Measurements from ENCODE around the gene PYGL.

Gene PYGL

GRCh38 chr14:50978888-50979287, 34.6 kb upstream of the PYGL start:
- ChIA-PET POLR2A (no interaction called here), CTCF (no interaction called here)
- no peak for TF ChIP-seq CTCF (IDR thresholded peaks at IDR 0.05; ENCODE audit: insufficient read depth, low read length, missing control alignments)

DNA sequence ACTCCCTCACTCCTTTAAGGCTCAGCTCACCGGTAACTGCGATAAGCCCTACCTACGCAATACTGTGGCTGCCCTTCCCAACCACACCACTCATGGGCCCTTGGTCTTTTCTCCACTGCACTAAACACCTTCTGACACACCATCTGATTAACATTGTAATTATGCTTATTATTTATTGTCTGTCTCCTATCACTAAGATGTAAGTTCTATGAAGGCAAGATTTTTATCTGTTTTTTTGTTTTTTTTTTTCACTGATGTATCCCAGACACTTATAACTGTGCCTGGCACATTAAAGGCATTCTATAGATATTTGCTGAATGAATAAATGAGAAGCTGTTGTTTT, 34.2 kb upstream of the PYGL start:
- H3K4me3 ChIP-seq (ENCODE audit: low read depth, low read length): no peak overlapping the region
- TF ChIP-seq CTCF (IDR thresholded peaks at IDR 0.05; ENCODE audit: insufficient read depth, low read length, missing control alignments): no peak
- ChIA-PET POLR2A (no interaction called here), CTCF (no interaction called here)
- DNase-seq (ENCODE audit: low read depth, low spot score): no peak

More at GRCh38 chr14:50978888-50979287, 34.6 kb upstream of the PYGL start:
- H3K4me3 ChIP-seq (ENCODE audit: low read depth, low read length): no peak overlapping the region
- no peak for DNase-seq (ENCODE audit: low read depth, low spot score)

- no peak overlapping the region for H3K4me3 ChIP-seq (ENCODE audit: low read depth, low read length)
- ChIA-PET POLR2A (no interaction called here), CTCF (no interaction called here)
These were observed 33.7 kb upstream of the PYGL start for GRCh38 chr14:50977863-50978528.

DNA sequence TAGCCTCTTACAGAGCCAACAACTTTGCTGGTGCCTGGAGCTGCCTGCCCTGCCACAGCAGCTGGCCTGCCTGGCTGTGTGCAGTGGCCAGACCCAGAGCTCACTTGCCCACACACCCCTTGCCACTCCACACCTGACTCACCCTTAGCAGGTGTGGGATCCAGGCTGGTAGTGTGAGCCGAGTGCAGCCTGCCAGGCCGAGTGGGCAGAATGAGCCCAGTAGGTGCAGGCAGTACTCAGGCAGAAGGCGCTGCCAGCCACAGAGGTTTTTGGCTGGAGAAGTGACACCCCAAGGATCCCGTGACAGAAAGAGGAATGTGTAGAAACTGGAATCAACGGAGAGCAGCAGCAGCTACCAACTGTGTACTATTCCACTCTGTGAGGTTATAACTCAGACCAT, 29.8 kb upstream of the PYGL start:
- no peak overlapping the region for H3K4me3 ChIP-seq (ENCODE audit: low read depth, low read length)
- CTCF ChIA-PET: no interaction called here
- no peak for TF ChIP-seq CTCF (IDR thresholded peaks at IDR 0.05; ENCODE audit: insufficient read depth, low read length, missing control alignments)
- POLR2A ChIA-PET: interaction anchor here (0.6 kb wide), 1 partner anchor 237 kb away, joined by 5 read pairs; no protein-coding TSS in a partner anchor
- DNase-seq (ENCODE audit: low read depth, low spot score): no peak

More at GRCh38 chr14:50977863-50978528, 33.7 kb upstream of the PYGL start:
- no peak for DNase-seq (ENCODE audit: low read depth, low spot score)
- TF ChIP-seq CTCF (IDR thresholded peaks at IDR 0.05; ENCODE audit: insufficient read depth, low read length, missing control alignments): no peak

GRCh38 chr14:50972734-50973133, 28.5 kb upstream of the PYGL start:
- no peak for DNase-seq (ENCODE audit: low read depth, low spot score)
- no peak for TF ChIP-seq CTCF (IDR thresholded peaks at IDR 0.05; ENCODE audit: insufficient read depth, low read length, missing control alignments)
- CTCF ChIA-PET: no interaction called here
- POLR2A ChIA-PET: no interaction called here
- no peak overlapping the region for H3K4me3 ChIP-seq (ENCODE audit: low read depth, low read length)

- ChIA-PET POLR2A (no interaction called here), CTCF (interaction anchor here (1.4 kb wide), 1 partner anchor 16 kb away, joined by 3 read pairs; no protein-coding TSS in a partner anchor)
- H3K4me3 ChIP-seq (ENCODE audit: low read depth, low read length): no peak overlapping the region
- TF ChIP-seq CTCF (IDR thresholded peaks at IDR 0.05; ENCODE audit: insufficient read depth, low read length, missing control alignments): no peak
- no peak for DNase-seq (ENCODE audit: low read depth, low spot score)
These were observed 26.9 kb upstream of the PYGL start for GRCh38 chr14:50970886-50971781.
